Colonic mucosa (tissue), 4 donors: Measurements from ENCODE around the gene BLOC1S5. TPM values are rescaled to one million over a fixed set of nuclear protein-coding genes. Genes with fewer than 3 reads are reported as not detected.

Experiments used
- DNase-seq: peaks from one replicate; pipeline ENCODE4 v3.0.0-alpha.2; 2020
- H3K27ac ChIP-seq: fragments of 200-600 bp; one replicate; pipeline ENCODE4 v1.8.0; 2021
- H3K27me3 ChIP-seq: fragments of 200-600 bp; one replicate; pipeline ENCODE4 v1.8.0; 2021
- H3K36me3 ChIP-seq: fragments of 200-600 bp; one replicate; pipeline ENCODE4 v1.8.0; 2021
- H3K4me1 ChIP-seq: fragments of 200-600 bp; one replicate; pipeline ENCODE4 v1.8.0; 2021; ENCODE audit warnings: mild to moderate bottlenecking
- H3K4me3 ChIP-seq: fragments of 200-600 bp; one replicate; pipeline ENCODE4 v1.8.0; 2021
- H3K9ac ChIP-seq, 2 donors: one replicate each; pipeline ENCODE4 v1.7.0; 2013; ENCODE audit warnings: control low read depth in 2 of 2, low read depth in 2 of 2, low read length in 2 of 2
- H3K9me3 ChIP-seq: fragments of 200-600 bp; one replicate; pipeline ENCODE4 v1.8.0; 2021
- intact Hi-C: fragments of 100-400 bp; cut with DNase I; formaldehyde crosslinking; loops from one replicate; pipeline ENCODE4 v1.14.1; 2022
- total RNA-seq, 2 donors: library from RNA; stranded (reverse); fragmentation: NEBNext Ultra II Directional in 1 of 2; extraction: Animal tissue kit (Norgen Biotek cat#: 25700) in 1 of 2; gene quantifications; one replicate each; pipeline ENCODE4 v1.2.1, GENCODE V29; 2021
- TF ChIP-seq, protein P1 (sequence below): fragments of 200-600 bp; IDR thresholded peaks from one replicate; pipeline ENCODE4 v1.8.0; 2022; ENCODE audit warnings: antibody characterized with exemption, mild to moderate bottlenecking
- donor health status: healthy.
- donor health status: DM: no; HTN: no; CAD: no.
- donor health status: DM: no; HTN: no; CAD: no.

BLOC1S5 gene
- total RNA-seq, 2 donors from 2014 or later: 10.3 to 14.1 TPM

DNA sequence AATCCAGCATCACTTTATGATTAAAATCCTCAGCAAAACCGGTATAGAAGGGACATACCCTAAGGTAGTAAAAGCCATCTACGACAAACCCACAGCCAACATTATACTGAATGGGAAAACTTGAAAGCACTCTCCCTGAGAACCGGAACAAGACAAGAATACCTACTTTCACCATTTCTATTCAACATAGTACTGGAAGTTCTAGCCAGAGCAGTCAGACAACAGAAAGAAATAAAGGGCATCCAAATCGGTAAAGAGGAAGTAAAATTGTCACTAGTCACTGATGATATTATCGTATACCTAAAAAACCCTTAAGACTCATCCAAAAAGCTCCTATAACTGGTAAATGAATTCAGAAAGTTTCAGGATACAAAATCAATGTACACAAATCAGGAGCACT, 33.3 kb downstream of the BLOC1S5 start:
- Histone ChIP-seq H3K9ac (no peak overlapping the region), H3K27ac (no peak overlapping the region), H3K4me1 (no peaks in the 10 kb centered on the region), H3K27me3 (no peaks in the 10 kb centered on the region), H3K36me3 (no peaks in the 10 kb centered on the region), H3K9me3 (no peaks in the 10 kb centered on the region), H3K4me3 (no peak overlapping the region)
- TF ChIP-seq, protein P1, sequence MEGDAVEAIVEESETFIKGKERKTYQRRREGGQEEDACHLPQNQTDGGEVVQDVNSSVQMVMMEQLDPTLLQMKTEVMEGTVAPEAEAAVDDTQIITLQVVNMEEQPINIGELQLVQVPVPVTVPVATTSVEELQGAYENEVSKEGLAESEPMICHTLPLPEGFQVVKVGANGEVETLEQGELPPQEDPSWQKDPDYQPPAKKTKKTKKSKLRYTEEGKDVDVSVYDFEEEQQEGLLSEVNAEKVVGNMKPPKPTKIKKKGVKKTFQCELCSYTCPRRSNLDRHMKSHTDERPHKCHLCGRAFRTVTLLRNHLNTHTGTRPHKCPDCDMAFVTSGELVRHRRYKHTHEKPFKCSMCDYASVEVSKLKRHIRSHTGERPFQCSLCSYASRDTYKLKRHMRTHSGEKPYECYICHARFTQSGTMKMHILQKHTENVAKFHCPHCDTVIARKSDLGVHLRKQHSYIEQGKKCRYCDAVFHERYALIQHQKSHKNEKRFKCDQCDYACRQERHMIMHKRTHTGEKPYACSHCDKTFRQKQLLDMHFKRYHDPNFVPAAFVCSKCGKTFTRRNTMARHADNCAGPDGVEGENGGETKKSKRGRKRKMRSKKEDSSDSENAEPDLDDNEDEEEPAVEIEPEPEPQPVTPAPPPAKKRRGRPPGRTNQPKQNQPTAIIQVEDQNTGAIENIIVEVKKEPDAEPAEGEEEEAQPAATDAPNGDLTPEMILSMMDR: no peak
- intact Hi-C loops: no loop called here
- no peak for DNase-seq

DNA sequence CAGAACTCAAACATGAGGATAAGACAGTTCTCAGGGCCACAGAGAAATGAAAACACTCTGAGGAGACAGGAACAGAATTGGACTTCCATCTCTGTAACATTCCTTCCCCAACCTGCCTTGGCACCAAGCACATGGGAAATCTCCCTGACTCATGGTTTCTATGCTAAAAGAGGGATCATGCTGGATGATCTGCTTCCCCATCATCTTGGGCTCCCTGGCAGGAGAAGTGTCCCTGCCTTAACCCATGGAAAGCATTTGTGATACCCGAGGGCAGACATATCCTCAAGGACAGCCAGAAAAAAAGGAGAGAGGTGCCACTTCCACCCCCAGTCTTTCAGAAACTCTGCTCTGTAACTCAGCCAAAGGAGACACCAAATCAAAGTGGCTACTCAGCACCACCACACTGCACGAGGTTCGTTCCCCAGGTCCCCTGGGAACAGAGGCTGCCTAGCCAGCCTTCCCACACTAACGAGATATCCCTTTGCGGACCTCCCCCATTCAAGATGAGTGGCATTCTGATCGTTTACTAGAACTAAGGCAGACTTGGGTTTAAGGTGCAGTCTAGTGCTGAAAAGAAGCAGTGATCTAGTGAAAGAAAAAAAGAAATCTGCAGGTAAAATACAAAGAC, 34.8 kb downstream of the BLOC1S5 start:
- TF ChIP-seq, protein P1: no peak
- Histone ChIP-seq H3K27ac (no peak overlapping the region), H3K4me3 (no peak overlapping the region), H3K27me3 (no peaks in the 10 kb centered on the region), H3K9me3 (no peaks in the 10 kb centered on the region), H3K4me1 (no peaks in the 10 kb centered on the region), H3K36me3 (no peaks in the 10 kb centered on the region), H3K9ac (no peak overlapping the region)
- DNase-seq: no peak
- intact Hi-C loops: no loop called here

DNA sequence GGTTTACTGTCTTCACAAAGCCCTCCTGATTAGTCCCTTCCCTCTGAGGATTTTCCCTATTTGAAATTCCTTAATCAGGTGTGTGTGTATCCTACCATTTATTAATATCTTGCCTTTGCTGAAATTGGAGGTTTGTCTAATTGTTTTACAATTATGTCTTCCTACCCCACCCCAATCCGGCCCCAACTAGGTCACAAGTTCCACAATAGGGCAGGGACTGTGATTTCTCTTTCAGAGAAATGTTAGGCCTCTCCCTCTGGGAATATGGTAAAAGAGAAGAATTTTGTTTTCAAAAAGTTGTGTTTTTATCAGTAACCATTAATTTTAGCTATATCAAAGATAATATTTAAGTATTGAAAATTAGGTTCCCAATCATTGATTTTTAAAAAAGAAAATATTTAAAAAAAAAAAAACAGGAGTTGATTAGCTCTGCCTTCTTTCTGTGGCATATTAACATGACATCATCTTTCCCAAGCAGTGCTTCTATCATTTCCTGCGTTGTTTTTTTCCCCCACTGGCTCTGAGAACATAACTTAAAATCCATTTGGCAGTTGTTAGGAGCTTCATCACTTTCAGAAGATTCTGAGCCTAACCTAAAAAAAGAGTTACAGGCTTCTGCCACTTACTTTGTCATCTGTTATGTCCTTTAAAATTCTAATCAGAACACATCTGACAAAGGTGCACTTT, 36.1 kb downstream of the BLOC1S5 start:
- Histone ChIP-seq H3K9me3 (no peaks in the 10 kb centered on the region), H3K27ac (no peak overlapping the region), H3K4me1 (no peaks in the 10 kb centered on the region), H3K36me3 (no peaks in the 10 kb centered on the region), H3K27me3 (no peaks in the 10 kb centered on the region), H3K9ac (no peak overlapping the region), H3K4me3 (no peak overlapping the region)
- DNase-seq: no peak
- intact Hi-C loops: no loop called here
- TF ChIP-seq, protein P1: no peak

DNA sequence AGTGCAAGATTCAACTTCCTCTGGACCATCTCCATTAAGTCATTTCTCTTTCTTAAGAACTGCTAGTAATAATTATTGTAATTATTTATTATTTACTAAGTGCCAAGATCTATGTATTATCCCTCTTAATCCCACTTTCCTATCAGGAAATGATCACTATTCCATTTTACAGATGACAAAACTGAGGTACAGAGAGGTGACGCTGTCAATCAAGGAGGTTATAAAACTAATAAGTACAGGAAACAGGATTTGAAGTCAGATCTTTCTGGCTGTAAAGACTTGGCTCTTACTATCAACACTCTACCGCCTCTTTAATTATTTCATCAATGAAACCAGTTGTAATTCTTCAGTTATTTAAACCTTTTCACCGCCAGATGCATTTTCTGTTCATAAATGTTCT, 37.4 kb downstream of the BLOC1S5 start:
- Histone ChIP-seq H3K9me3 (no peaks in the 10 kb centered on the region), H3K27me3 (no peaks in the 10 kb centered on the region), H3K36me3 (no peaks in the 10 kb centered on the region), H3K9ac (no peak overlapping the region), H3K4me3 (no peak overlapping the region), H3K27ac (no peak overlapping the region), H3K4me1 (no peaks in the 10 kb centered on the region)
- intact Hi-C loops: no loop called here
- DNase-seq: no peak
- TF ChIP-seq, protein P1: no peak

DNA sequence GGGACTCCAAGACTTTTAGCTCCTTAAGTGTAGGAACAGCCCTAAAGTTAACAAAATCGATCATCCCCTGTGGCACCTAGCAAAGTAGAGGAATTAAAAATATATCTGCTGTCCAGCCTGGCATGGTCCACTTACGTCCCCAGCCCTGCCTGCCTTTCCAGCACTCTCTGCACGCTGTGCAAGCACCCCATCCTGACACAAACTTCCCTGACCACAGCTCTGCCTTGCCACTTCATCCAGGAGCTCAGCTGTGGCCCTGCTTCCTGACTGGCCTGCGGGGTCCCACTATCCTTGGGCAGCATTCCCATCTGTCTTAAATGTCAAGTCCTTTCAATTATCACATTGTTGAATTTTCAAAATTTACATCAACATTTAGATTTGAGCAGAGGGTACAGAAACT, 39.0 kb downstream of the BLOC1S5 start:
- H3K9me3 ChIP-seq: no peaks in the 10 kb centered on the region
- intact Hi-C loops: no loop called here
- H3K9ac ChIP-seq: no peak overlapping the region
- no peaks in the 10 kb centered on the region for H3K27me3 ChIP-seq
- no peaks in the 10 kb centered on the region for H3K4me1 ChIP-seq
- H3K36me3 ChIP-seq: no peaks in the 10 kb centered on the region
- no peak for DNase-seq
- no peak overlapping the region for H3K27ac ChIP-seq
- no peak overlapping the region for H3K4me3 ChIP-seq
- TF ChIP-seq, protein P1: no peak
